Mesothelial cell of epicardium (in vitro differentiated cells): ENCODE results near the gene ITPR2. TPM values are rescaled to one million over a fixed set of nuclear protein-coding genes. Genes with fewer than 3 reads are reported as not detected.
"Not testable (repeated sequence)": the region's sequence is repeated elsewhere in the genome, so short reads cannot be mapped to it uniquely, and the experiment has no call there.

Experiments
- DNase-seq, 2 experiments: peaks; one replicate each; pipeline ENCODE4 v3.0.0; 2021; ENCODE audit warnings: low spot score in 2 of 2; ENCODE audit not compliant: unreplicated experiment in 2 of 2
- H3K27ac Mint-ChIP-seq: 2 replicates; pipeline ENCODE4 v1.8.0; 2021; ENCODE audit warnings: mixed read lengths
- H3K27me3 Mint-ChIP-seq: 2 replicates; pipeline ENCODE4 v1.8.0; 2021; ENCODE audit warnings: low read depth, mixed read lengths
- H3K36me3 Mint-ChIP-seq: 2 replicates; pipeline ENCODE4 v1.8.0; 2021; ENCODE audit warnings: mixed read lengths
- H3K4me1 Mint-ChIP-seq: 2 replicates; pipeline ENCODE4 v1.8.0; 2021; ENCODE audit warnings: mixed read lengths
- H3K4me3 Mint-ChIP-seq: 2 replicates; pipeline ENCODE4 v1.8.0; 2021; ENCODE audit warnings: mild to moderate bottlenecking, moderate library complexity, mixed read lengths
- H3K9me3 Mint-ChIP-seq: 2 replicates; pipeline ENCODE4 v1.8.0; 2021; ENCODE audit warnings: mixed read lengths
- total RNA-seq: library from RNA; stranded (reverse); gene quantifications from 3 replicates; pipeline ENCODE4 v1.2.1, GENCODE V29; 2021
- TF ChIP-seq, protein P1 (sequence below): fragments of 200-600 bp; sonication (generic); IDR thresholded peaks from one replicate; pipeline ENCODE4 v1.5.0; 2021; ENCODE audit warnings: antibody characterized with exemption; ENCODE audit not compliant: unreplicated experiment

ITPR2 gene
- total RNA-seq, 1 donor from 2014 or later = 62.3 TPM

DNA sequence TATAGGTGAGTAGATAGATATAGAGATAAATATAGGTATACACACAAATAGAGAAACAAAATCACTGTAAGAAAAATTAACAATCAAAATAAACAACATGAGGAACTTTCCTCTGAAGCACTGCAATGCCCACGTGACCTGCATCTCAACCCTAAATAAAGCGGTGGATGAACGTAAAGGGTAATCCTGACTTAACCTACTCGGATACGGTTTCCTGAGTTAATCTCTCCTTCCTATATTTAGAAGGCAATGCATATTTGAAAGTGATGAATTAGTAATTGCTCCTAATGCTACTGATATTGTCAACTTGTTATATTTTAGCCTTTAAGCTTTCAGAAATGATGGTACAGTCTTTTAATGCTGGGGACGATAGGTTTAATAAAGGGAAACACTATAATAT, 221.4 kb downstream of the ITPR2 start:
- no peak overlapping the region for H3K27ac Mint-ChIP-seq
- no peaks in the 10 kb centered on the region for H3K9me3 Mint-ChIP-seq
- H3K4me3 Mint-ChIP-seq = no peak overlapping the region
- no peak for DNase-seq
- H3K36me3 Mint-ChIP-seq = peaks cover 6% of the 10 kb centered on the region
- TF ChIP-seq, protein P1, sequence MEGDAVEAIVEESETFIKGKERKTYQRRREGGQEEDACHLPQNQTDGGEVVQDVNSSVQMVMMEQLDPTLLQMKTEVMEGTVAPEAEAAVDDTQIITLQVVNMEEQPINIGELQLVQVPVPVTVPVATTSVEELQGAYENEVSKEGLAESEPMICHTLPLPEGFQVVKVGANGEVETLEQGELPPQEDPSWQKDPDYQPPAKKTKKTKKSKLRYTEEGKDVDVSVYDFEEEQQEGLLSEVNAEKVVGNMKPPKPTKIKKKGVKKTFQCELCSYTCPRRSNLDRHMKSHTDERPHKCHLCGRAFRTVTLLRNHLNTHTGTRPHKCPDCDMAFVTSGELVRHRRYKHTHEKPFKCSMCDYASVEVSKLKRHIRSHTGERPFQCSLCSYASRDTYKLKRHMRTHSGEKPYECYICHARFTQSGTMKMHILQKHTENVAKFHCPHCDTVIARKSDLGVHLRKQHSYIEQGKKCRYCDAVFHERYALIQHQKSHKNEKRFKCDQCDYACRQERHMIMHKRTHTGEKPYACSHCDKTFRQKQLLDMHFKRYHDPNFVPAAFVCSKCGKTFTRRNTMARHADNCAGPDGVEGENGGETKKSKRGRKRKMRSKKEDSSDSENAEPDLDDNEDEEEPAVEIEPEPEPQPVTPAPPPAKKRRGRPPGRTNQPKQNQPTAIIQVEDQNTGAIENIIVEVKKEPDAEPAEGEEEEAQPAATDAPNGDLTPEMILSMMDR = no peak
- peaks cover 6% of the 10 kb centered on the region for H3K4me1 Mint-ChIP-seq
- no peaks in the 10 kb centered on the region for H3K27me3 Mint-ChIP-seq

DNA sequence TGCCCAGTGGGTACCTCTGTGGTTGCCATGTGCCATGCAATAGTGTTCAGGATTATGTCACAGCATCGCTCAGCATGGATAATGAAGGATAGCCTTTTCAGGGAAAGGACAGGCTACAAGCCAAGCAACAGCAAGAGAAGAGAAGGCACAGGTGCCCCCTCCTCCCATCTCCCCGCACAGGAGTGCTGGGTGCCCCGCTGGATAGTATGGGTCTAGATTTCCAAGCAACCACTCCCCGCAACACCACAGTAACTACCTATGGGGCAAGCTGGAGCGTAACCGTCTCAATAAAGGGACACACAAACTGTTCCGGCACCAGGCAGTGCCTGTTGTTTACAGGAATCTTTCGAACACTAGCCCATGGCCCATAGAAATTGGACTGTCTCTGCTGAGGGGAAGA, 222.2 kb downstream of the ITPR2 start:
- Mint-ChIP-seq H3K36me3 (peaks cover 6% of the 10 kb centered on the region), H3K4me3 (no peak overlapping the region), H3K4me1 (peaks cover 6% of the 10 kb centered on the region), H3K9me3 (no peaks in the 10 kb centered on the region), H3K27me3 (no peaks in the 10 kb centered on the region), H3K27ac (no peak overlapping the region)
- DNase-seq = no peak
- TF ChIP-seq, protein P1 = no peak

DNA sequence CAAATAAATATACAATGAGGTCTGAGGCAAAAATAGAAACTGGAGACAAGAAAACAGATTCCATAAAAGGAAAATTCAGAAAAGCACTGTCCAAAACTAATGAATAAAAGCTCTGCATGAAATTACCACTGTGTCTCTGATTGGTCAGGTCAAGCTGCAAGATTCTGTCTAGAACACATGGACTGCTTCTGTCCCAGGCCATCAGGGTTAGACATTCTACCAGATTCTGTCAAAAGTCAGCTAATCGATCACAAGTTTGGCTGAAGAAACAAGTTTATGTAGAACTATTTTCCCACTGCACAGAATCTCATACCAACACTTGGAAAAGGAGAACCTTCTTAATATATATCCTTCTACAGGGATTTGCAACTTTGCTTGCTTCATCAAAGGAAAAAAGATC, 223.0 kb downstream of the ITPR2 start:
- no peak for DNase-seq
- Mint-ChIP-seq H3K27ac (no peak overlapping the region), H3K9me3 (no peaks in the 10 kb centered on the region), H3K27me3 (no peaks in the 10 kb centered on the region), H3K4me1 (peaks cover 6% of the 10 kb centered on the region), H3K4me3 (no peak overlapping the region), H3K36me3 (peaks cover 7% of the 10 kb centered on the region)
- TF ChIP-seq, protein P1 = no peak

DNA sequence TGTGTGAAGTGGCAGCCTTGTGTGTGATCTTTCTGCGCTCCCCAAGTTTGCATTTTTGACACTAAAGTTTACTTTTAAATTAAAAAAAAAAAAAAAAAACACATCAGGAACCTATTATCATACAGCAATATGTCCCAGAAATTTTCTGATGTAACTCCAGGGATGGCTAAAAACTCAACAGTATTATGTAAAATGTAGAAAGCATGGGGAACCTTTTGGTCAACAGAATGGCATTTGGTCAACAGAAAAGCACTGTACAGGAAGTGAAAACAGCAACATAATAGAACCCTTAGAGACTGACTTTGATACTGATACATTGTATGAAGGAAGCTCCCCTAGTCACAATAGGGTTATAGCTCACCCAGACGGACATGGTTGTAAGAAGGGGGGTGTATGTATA, 224.3 kb downstream of the ITPR2 start:
- Mint-ChIP-seq H3K36me3 (peaks cover 10% of the 10 kb centered on the region), H3K9me3 (no peaks in the 10 kb centered on the region), H3K4me1 (no peaks in the 10 kb centered on the region), H3K4me3 (no peak overlapping the region), H3K27me3 (no peaks in the 10 kb centered on the region), H3K27ac (no peak overlapping the region)
- TF ChIP-seq, protein P1 = no peak
- no peak for DNase-seq

DNA sequence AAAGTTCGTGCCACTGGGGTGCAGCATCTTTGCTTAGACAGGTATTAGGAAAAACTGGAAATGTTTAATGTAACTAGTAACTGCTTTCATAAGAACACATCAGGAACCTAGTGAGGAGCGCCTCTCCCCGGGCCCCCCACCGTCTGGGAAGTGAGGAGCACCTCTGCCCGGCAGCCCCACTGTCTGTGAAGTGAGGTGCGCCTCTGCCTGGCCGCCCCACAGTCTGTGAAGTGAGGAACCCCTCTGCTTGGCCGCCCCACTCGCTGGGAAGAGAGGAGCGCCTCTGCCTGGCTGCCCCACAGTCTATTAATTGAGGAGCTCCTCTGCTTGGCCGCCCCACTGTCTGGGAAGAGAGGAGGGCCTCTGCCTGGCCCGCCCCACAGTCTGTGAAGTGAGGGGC, 224.7 kb downstream of the ITPR2 start:
- TF ChIP-seq, protein P1 = no peak
- DNase-seq = no peak
- Mint-ChIP-seq H3K9me3 (no peaks in the 10 kb centered on the region), H3K4me3 (no peak overlapping the region), H3K36me3 (peaks cover 10% of the 10 kb centered on the region), H3K27ac (no peak overlapping the region), H3K4me1 (no peaks in the 10 kb centered on the region), H3K27me3 (no peaks in the 10 kb centered on the region)

DNA sequence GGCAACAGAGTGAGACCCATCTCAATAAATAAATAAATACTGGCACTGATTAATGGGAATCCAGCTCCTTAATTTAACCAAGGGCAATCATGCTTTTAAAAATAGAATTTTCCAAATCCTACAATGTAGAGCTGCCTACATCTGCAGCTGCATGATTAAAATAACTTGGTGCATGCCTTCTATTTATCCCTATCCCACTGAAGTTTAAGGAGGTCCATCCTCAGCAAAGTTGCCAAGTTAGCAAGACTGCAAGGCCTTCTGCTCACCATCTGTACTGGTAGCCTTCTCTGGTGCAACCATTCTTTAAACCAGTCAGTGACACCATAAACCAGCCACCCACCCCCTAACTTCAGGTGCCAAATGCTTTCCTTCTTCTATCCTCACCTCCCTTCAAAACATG, 226.1 kb downstream of the ITPR2 start:
- Mint-ChIP-seq H3K27ac (no peak overlapping the region), H3K27me3 (no peaks in the 10 kb centered on the region), H3K4me3 (no peak overlapping the region), H3K4me1 (no peaks in the 10 kb centered on the region), H3K36me3 (peaks cover 11% of the 10 kb centered on the region), H3K9me3 (no peaks in the 10 kb centered on the region)
- no peak for DNase-seq
- TF ChIP-seq, protein P1 = no peak

DNA sequence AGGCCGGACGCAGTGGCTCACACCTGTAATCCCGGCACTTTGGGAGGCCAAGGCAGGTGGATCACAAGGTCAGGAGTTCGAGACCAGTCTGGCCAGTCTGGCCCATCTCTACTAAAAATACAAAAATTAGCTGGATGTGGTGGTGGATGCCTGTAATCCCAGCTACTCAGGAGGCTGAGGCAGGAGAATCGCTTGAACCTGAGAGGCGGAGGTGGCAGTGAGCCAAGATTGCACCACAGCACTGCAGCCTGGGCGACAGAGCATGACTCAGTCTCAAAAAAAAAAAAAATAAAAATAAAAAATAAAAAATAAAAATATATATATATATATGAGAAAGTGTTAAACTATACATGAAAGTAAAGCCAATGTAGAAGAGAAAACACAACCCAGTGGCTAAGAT, 228.2 kb downstream of the ITPR2 start:
- not testable (repeated sequence) for DNase-seq, H3K27ac Mint-ChIP-seq, H3K4me1 Mint-ChIP-seq, H3K9me3 Mint-ChIP-seq, H3K27me3 Mint-ChIP-seq, H3K4me3 Mint-ChIP-seq
- H3K36me3 Mint-ChIP-seq = peaks cover 19% of the 10 kb centered on the region
